Stimulated activated naive CD8-positive, alpha-beta T cell treated with anti-CD3 and anti-CD28 coated beads, Interleukin-15, Interleukin-2, amounts not matched to agents 100 ng/mL and 50 ng/mL, for 24 hours (primary cell): Measurements from ENCODE around the gene LAMC2.
A peak's percentile ranks its signal among the peaks of the same experiment; 100 is the strongest.

ENCODE experiments used
- H3K27ac Mint-ChIP-seq: one replicate; pipeline ENCODE4 v1.8.0; 2021; ENCODE audit warnings: mild to moderate bottlenecking, mixed read lengths
- H3K27me3 Mint-ChIP-seq: one replicate; pipeline ENCODE4 v1.8.0; 2021; ENCODE audit warnings: mixed read lengths
- H3K36me3 Mint-ChIP-seq: one replicate; pipeline ENCODE4 v1.8.0; 2021; ENCODE audit warnings: low read depth, mixed read lengths
- H3K4me1 Mint-ChIP-seq: one replicate; pipeline ENCODE4 v1.8.0; 2021; ENCODE audit warnings: low read depth, mixed read lengths
- H3K4me3 Mint-ChIP-seq: one replicate; pipeline ENCODE4 v1.8.0; 2021; ENCODE audit warnings: mild to moderate bottlenecking, mixed read lengths
- H3K9me3 Mint-ChIP-seq: one replicate; pipeline ENCODE4 v1.8.0; 2021; ENCODE audit warnings: mixed read lengths

LAMC2 gene

GRCh38 chr1:183188240-183188639 is 2.2 kb downstream of the LAMC2 start:
- no peak overlapping the region for H3K27ac Mint-ChIP-seq
- no peaks in the 10 kb centered on the region for H3K9me3 Mint-ChIP-seq
- H3K4me1 Mint-ChIP-seq = peaks cover 5% of the 10 kb centered on the region
- no peaks in the 10 kb centered on the region for H3K36me3 Mint-ChIP-seq
- no peak overlapping the region for H3K4me3 Mint-ChIP-seq
- H3K27me3 Mint-ChIP-seq = peaks cover 17% of the 10 kb centered on the region

GRCh38 chr1:183191833-183192232 is 5.8 kb downstream of the LAMC2 start:
- Mint-ChIP-seq H3K36me3 (no peaks in the 10 kb centered on the region), H3K27me3 (peaks cover 8% of the 10 kb centered on the region), H3K9me3 (no peaks in the 10 kb centered on the region), H3K4me1 (peaks cover 12% of the 10 kb centered on the region), H3K27ac (no peak overlapping the region), H3K4me3 (no peak overlapping the region)

GRCh38 chr1:183193963-183194525 is 8.0 kb downstream of the LAMC2 start:
- peaks cover 5% of the 10 kb centered on the region for H3K27me3 Mint-ChIP-seq
- no peaks in the 10 kb centered on the region for H3K9me3 Mint-ChIP-seq
- no peak overlapping the region for H3K4me3 Mint-ChIP-seq
- no peak overlapping the region for H3K27ac Mint-ChIP-seq
- no peaks in the 10 kb centered on the region for H3K36me3 Mint-ChIP-seq
- peaks cover 12% of the 10 kb centered on the region for H3K4me1 Mint-ChIP-seq

GRCh38 chr1:183194527-183195141 is 8.6 kb downstream of the LAMC2 start:
- H3K4me3 Mint-ChIP-seq = peak overlapping the region; percentile 57

GRCh38 chr1:183195142-183195574 is 9.1 kb downstream of the LAMC2 start:
- H3K4me3 Mint-ChIP-seq = peak overlapping the region; percentile 57

More at GRCh38 chr1:183194527-183195141, 8.6 kb downstream of the LAMC2 start:
- peaks cover 7% of the 10 kb centered on the region for H3K27me3 Mint-ChIP-seq
- peak overlapping the region; percentile 86 for H3K27ac Mint-ChIP-seq
- H3K4me1 Mint-ChIP-seq = peaks cover 12% of the 10 kb centered on the region
- H3K9me3 Mint-ChIP-seq = no peaks in the 10 kb centered on the region
- no peaks in the 10 kb centered on the region for H3K36me3 Mint-ChIP-seq

GRCh38 chr1:183197762-183198161 is 11.7 kb downstream of the LAMC2 start:
- H3K27me3 Mint-ChIP-seq = peaks cover 10% of the 10 kb centered on the region
- H3K36me3 Mint-ChIP-seq = no peaks in the 10 kb centered on the region
- H3K27ac Mint-ChIP-seq = no peak overlapping the region
- H3K4me3 Mint-ChIP-seq = no peak overlapping the region
- H3K9me3 Mint-ChIP-seq = no peaks in the 10 kb centered on the region
- peaks cover 12% of the 10 kb centered on the region for H3K4me1 Mint-ChIP-seq

More at GRCh38 chr1:183195142-183195574, 9.1 kb downstream of the LAMC2 start:
- peak overlapping the region; percentile 86 for H3K27ac Mint-ChIP-seq
- no peaks in the 10 kb centered on the region for H3K36me3 Mint-ChIP-seq
- peaks cover 10% of the 10 kb centered on the region for H3K27me3 Mint-ChIP-seq
- H3K9me3 Mint-ChIP-seq = no peaks in the 10 kb centered on the region
- peaks cover 12% of the 10 kb centered on the region for H3K4me1 Mint-ChIP-seq

GRCh38 chr1:183198463-183198862 is 12.4 kb downstream of the LAMC2 start:
- Mint-ChIP-seq H3K4me3 (no peak overlapping the region), H3K27ac (no peak overlapping the region), H3K4me1 (peaks cover 12% of the 10 kb centered on the region), H3K36me3 (no peaks in the 10 kb centered on the region), H3K27me3 (peaks cover 10% of the 10 kb centered on the region), H3K9me3 (no peaks in the 10 kb centered on the region)

- H3K27me3 Mint-ChIP-seq = peaks cover 10% of the 10 kb centered on the region
- H3K27ac Mint-ChIP-seq = no peak overlapping the region
- H3K4me1 Mint-ChIP-seq = peaks cover 12% of the 10 kb centered on the region
- no peaks in the 10 kb centered on the region for H3K9me3 Mint-ChIP-seq
- no peaks in the 10 kb centered on the region for H3K36me3 Mint-ChIP-seq
- no peak overlapping the region for H3K4me3 Mint-ChIP-seq
Observed at GRCh38 chr1:183199304-183199703, 13.2 kb downstream of the LAMC2 start.

GRCh38 chr1:183200451-183200850 is 14.4 kb downstream of the LAMC2 start:
- no peak overlapping the region for H3K4me3 Mint-ChIP-seq
- no peaks in the 10 kb centered on the region for H3K9me3 Mint-ChIP-seq
- no peak overlapping the region for H3K27ac Mint-ChIP-seq
- H3K4me1 Mint-ChIP-seq = peaks cover 2% of the 10 kb centered on the region
- H3K36me3 Mint-ChIP-seq = no peaks in the 10 kb centered on the region
- peaks cover 10% of the 10 kb centered on the region for H3K27me3 Mint-ChIP-seq

- Mint-ChIP-seq H3K4me3 (no peak overlapping the region), H3K9me3 (no peaks in the 10 kb centered on the region), H3K4me1 (no peaks in the 10 kb centered on the region), H3K36me3 (no peaks in the 10 kb centered on the region), H3K27ac (no peak overlapping the region), H3K27me3 (peaks cover 9% of the 10 kb centered on the region)
Observed at GRCh38 chr1:183203094-183203493, 17.0 kb downstream of the LAMC2 start.

GRCh38 chr1:183205196-183205781 is 19.2 kb downstream of the LAMC2 start:
- H3K27ac Mint-ChIP-seq = no peak overlapping the region
- H3K4me3 Mint-ChIP-seq = no peak overlapping the region
- no peaks in the 10 kb centered on the region for H3K36me3 Mint-ChIP-seq
- no peaks in the 10 kb centered on the region for H3K9me3 Mint-ChIP-seq
- peaks cover 5% of the 10 kb centered on the region for H3K4me1 Mint-ChIP-seq
- peaks cover 3% of the 10 kb centered on the region for H3K27me3 Mint-ChIP-seq

- Mint-ChIP-seq H3K27ac (no peak overlapping the region), H3K4me1 (peaks cover 5% of the 10 kb centered on the region), H3K36me3 (no peaks in the 10 kb centered on the region), H3K9me3 (no peaks in the 10 kb centered on the region), H3K27me3 (peaks cover 3% of the 10 kb centered on the region), H3K4me3 (no peak overlapping the region)
Observed at GRCh38 chr1:183206538-183207122, 20.6 kb downstream of the LAMC2 start.

- Mint-ChIP-seq H3K27me3 (peaks cover 11% of the 10 kb centered on the region), H3K27ac (no peak overlapping the region), H3K36me3 (no peaks in the 10 kb centered on the region), H3K9me3 (no peaks in the 10 kb centered on the region), H3K4me3 (no peak overlapping the region), H3K4me1 (peaks cover 5% of the 10 kb centered on the region)
Observed at GRCh38 chr1:183209533-183210158, 23.6 kb downstream of the LAMC2 start.

- H3K36me3 Mint-ChIP-seq = no peaks in the 10 kb centered on the region
- peaks cover 11% of the 10 kb centered on the region for H3K27me3 Mint-ChIP-seq
- H3K9me3 Mint-ChIP-seq = no peaks in the 10 kb centered on the region
- peaks cover 5% of the 10 kb centered on the region for H3K4me1 Mint-ChIP-seq
- H3K27ac Mint-ChIP-seq = no peak overlapping the region
- H3K4me3 Mint-ChIP-seq = no peak overlapping the region
Observed at GRCh38 chr1:183210681-183211080, 24.6 kb downstream of the LAMC2 start.

- no peaks in the 10 kb centered on the region for H3K36me3 Mint-ChIP-seq
- no peaks in the 10 kb centered on the region for H3K9me3 Mint-ChIP-seq
- H3K4me3 Mint-ChIP-seq = no peak overlapping the region
- H3K4me1 Mint-ChIP-seq = peaks cover 5% of the 10 kb centered on the region
- no peak overlapping the region for H3K27ac Mint-ChIP-seq
- H3K27me3 Mint-ChIP-seq = peaks cover 7% of the 10 kb centered on the region
Observed at GRCh38 chr1:183212870-183213269, 26.8 kb downstream of the LAMC2 start.
